Nephron (organoid): Measurements from ENCODE around the gene SOX10.

Experiments used
- H3K27ac Mint-ChIP-seq, 3 experiments: 2 replicates each; pipeline ENCODE4 v1.8.0; 2020; ENCODE audit warnings: mixed read lengths in 3 of 3, mild to moderate bottlenecking in 2 of 3, moderate library complexity in 1 of 3
- H3K27me3 Mint-ChIP-seq: 2 replicates; pipeline ENCODE4 v1.8.0; 2021; ENCODE audit warnings: low read depth, mild to moderate bottlenecking, moderate library complexity, mixed read lengths
- H3K36me3 Mint-ChIP-seq: 2 replicates; pipeline ENCODE4 v1.8.0; 2020; ENCODE audit warnings: low read depth, mixed read lengths
- H3K4me1 Mint-ChIP-seq: 2 replicates; pipeline ENCODE4 v1.8.0; 2020; ENCODE audit warnings: mixed read lengths
- H3K4me3 Mint-ChIP-seq, 3 experiments: 2 replicates each; pipeline ENCODE4 v1.8.0; 2020; ENCODE audit warnings: mild to moderate bottlenecking in 3 of 3, mixed read lengths in 3 of 3, moderate library complexity in 2 of 3
- H3K9me3 Mint-ChIP-seq: 2 replicates; pipeline ENCODE4 v1.8.0; 2020; ENCODE audit warnings: mixed read lengths
- CTCF ChIP-seq, 3 experiments: fragments of 200-600 bp; sonication (generic); IDR thresholded peaks; one replicate each; pipeline ENCODE4 v1.5.0; 2021; ENCODE audit warnings: antibody characterized with exemption in 3 of 3; ENCODE audit not compliant: unreplicated experiment in 3 of 3

SOX10 gene

GRCh38 chr22:37943136-37943824, 41.1 kb downstream of the SOX10 start:
- Mint-ChIP-seq H3K36me3 (peaks cover 13% of the 10 kb centered on the region), H3K4me1 (no peaks in the 10 kb centered on the region), H3K4me3 (no peak overlapping the region), H3K27ac (peak overlapping the region; percentile 51 to 81 (median 63)), H3K27me3 (no peaks in the 10 kb centered on the region), H3K9me3 (no peaks in the 10 kb centered on the region)
- TF ChIP-seq CTCF (IDR thresholded peaks at IDR 0.05; ENCODE audit: unreplicated experiment in 3 of 3): no peak

- peaks cover 20% of the 10 kb centered on the region for H3K36me3 Mint-ChIP-seq
- no peak overlapping the region for H3K4me3 Mint-ChIP-seq
- no peaks in the 10 kb centered on the region for H3K27me3 Mint-ChIP-seq
- TF ChIP-seq CTCF (IDR thresholded peaks at IDR 0.05; ENCODE audit: unreplicated experiment in 3 of 3): no peak
- H3K27ac Mint-ChIP-seq: no peak overlapping the region
- no peaks in the 10 kb centered on the region for H3K4me1 Mint-ChIP-seq
- H3K9me3 Mint-ChIP-seq: no peaks in the 10 kb centered on the region
Measured at GRCh38 chr22:37942133-37942532, 42.2 kb downstream of the SOX10 start.

GRCh38 chr22:37940698-37941376, 43.5 kb downstream of the SOX10 start:
- no peak for TF ChIP-seq CTCF (IDR thresholded peaks at IDR 0.05; ENCODE audit: unreplicated experiment in 3 of 3)
- Mint-ChIP-seq H3K27ac (no peak overlapping the region), H3K4me3 (no peak overlapping the region), H3K36me3 (peaks cover 20% of the 10 kb centered on the region), H3K9me3 (no peaks in the 10 kb centered on the region), H3K4me1 (no peaks in the 10 kb centered on the region), H3K27me3 (no peaks in the 10 kb centered on the region)

- no peaks in the 10 kb centered on the region for H3K9me3 Mint-ChIP-seq
- peaks cover 29% of the 10 kb centered on the region for H3K36me3 Mint-ChIP-seq
- peak overlapping the region in 2 of 3 experiments; percentile 40 to 66 for H3K27ac Mint-ChIP-seq
- H3K4me3 Mint-ChIP-seq: no peak overlapping the region
- H3K4me1 Mint-ChIP-seq: peaks cover 11% of the 10 kb centered on the region
- peak; percentile 85 to 92 (median 90) for TF ChIP-seq CTCF (IDR thresholded peaks at IDR 0.05; ENCODE audit: unreplicated experiment in 3 of 3)
- no peaks in the 10 kb centered on the region for H3K27me3 Mint-ChIP-seq
Measured at GRCh38 chr22:37933711-37934376, 50.5 kb downstream of the SOX10 start.

- Mint-ChIP-seq H3K27ac (no peak overlapping the region), H3K27me3 (no peaks in the 10 kb centered on the region), H3K4me3 (no peak overlapping the region), H3K36me3 (peaks cover 35% of the 10 kb centered on the region), H3K4me1 (peaks cover 11% of the 10 kb centered on the region), H3K9me3 (no peaks in the 10 kb centered on the region)
- no peak for TF ChIP-seq CTCF (IDR thresholded peaks at IDR 0.05; ENCODE audit: unreplicated experiment in 3 of 3)
Measured at GRCh38 chr22:37932821-37933578, 51.4 kb downstream of the SOX10 start.
